Omental fat pad (tissue), 4 donors: ENCODE results near the gene TTLL6. TPM values are rescaled to one million over a fixed set of nuclear protein-coding genes. Genes with fewer than 3 reads are reported as not detected.

Experiments
- ATAC-seq: fragments of 150-250 bp; one replicate; pipeline ENCODE4 v1.9.1; 2016; ENCODE audit warnings: mild to moderate bottlenecking, moderate library complexity; ENCODE audit not compliant: low FRiP score
- DNase-seq: peaks from one replicate; pipeline ENCODE4 v3.0.0-alpha.2; 2019; ENCODE audit warnings: low spot score
- CTCF ChIP-seq, 3 donors: fragments of 450-650 bp; IDR thresholded peaks; one replicate each; pipeline ENCODE4 v1.5.1; 2016 to 2017; ENCODE audit warnings: antibody characterized with exemption in 3 of 3, mild to moderate bottlenecking in 3 of 3, moderate library complexity in 2 of 3
- total RNA-seq, 4 donors: library from RNA; depleted of rRNA; stranded (reverse); fragments of >200 nt; gene quantifications; one replicate each; pipeline ENCODE4 v1.1.0, GENCODE V29; 2016

The TTLL6 gene
- total RNA-seq, 4 donors from 2014 or later = 1.9 TPM; not detected in 3

- TF ChIP-seq CTCF (IDR thresholded peaks at IDR 0.05) = no peak
- no peak for DNase-seq
- no peak for ATAC-seq
Observed at GRCh38 chr17:48747445-48748363, 69.3 kb downstream of the TTLL6 start.

- DNase-seq = no peak
- no peak for ATAC-seq
- TF ChIP-seq CTCF (IDR thresholded peaks at IDR 0.05) = no peak
Observed at GRCh38 chr17:48746916-48747444, 70.0 kb downstream of the TTLL6 start.

GRCh38 chr17:48745381-48746275 is 71.4 kb downstream of the TTLL6 start:
- no peak for TF ChIP-seq CTCF (IDR thresholded peaks at IDR 0.05)
- no peak for DNase-seq
- no peak for ATAC-seq

GRCh38 chr17:48740537-48740936 is 76.5 kb downstream of the TTLL6 start:
- DNase-seq = no peak
- no peak for ATAC-seq
- no peak for TF ChIP-seq CTCF (IDR thresholded peaks at IDR 0.05)

- TF ChIP-seq CTCF (IDR thresholded peaks at IDR 0.05) = no peak
- ATAC-seq = no peak
- DNase-seq = no peak
Observed at GRCh38 chr17:48738803-48739526, 78.1 kb downstream of the TTLL6 start.

GRCh38 chr17:48738424-48738802 is 78.6 kb downstream of the TTLL6 start:
- DNase-seq = no peak
- ATAC-seq = no peak
- TF ChIP-seq CTCF (IDR thresholded peaks at IDR 0.05) = no peak
